Measurements from ENCODE around the gene CCDC7. TPM values are rescaled to one million over a fixed set of nuclear protein-coding genes. Genes with fewer than 3 reads are reported as not detected.

The CCDC7 gene
- total and polyA plus RNA-seq, 2 experiments from 2014 or later = 0.83 to 1.6 TPM

- H3K27me3 ChIP-seq (ENCODE audit: insufficient read depth) = no peaks in the 10 kb centered on the region
- H3K4me1 Mint-ChIP-seq = no peaks in the 10 kb centered on the region
- H3K9me2 ChIP-seq (ENCODE audit: insufficient read depth) = peaks cover 4% of the 10 kb centered on the region; the same call in 1 of the 2 replicates
- H3K4me3 Mint-ChIP-seq = no peak overlapping the region
- TF ChIP-seq ETS1 (IDR thresholded peaks at IDR 0.05) (no peak), CTCF (conservative IDR thresholded peaks at IDR 0.05; ENCODE audit: low read depth in 2 of 2) (peak in 1 of 2 experiments; percentile 53; a peak in 3 of 4 replicates)
- no peaks in the 10 kb centered on the region for H3K36me3 Mint-ChIP-seq (ENCODE audit: low read depth)
- no peaks in the 10 kb centered on the region for H3K4me1 ChIP-seq (ENCODE audit: insufficient read depth)
- DNase-seq (ENCODE audit: low spot score) (peak; percentile 4), ATAC-seq (no peak)
- H4K20me1 ChIP-seq (replicated peaks; ENCODE audit: insufficient read depth) = no peaks in the 10 kb centered on the region
- H3K27ac Mint-ChIP-seq = no peak overlapping the region
- H3K4me2 ChIP-seq = no peak overlapping the region
- H3K36me3 ChIP-seq (ENCODE audit: insufficient read depth) = no peaks in the 10 kb centered on the region
- H3K27me3 Mint-ChIP-seq (ENCODE audit: insufficient read depth, low read depth, poor library complexity) = peaks cover 1% of the 10 kb centered on the region
- H3F3A ChIP-seq (replicated peaks; ENCODE audit: low read depth) = no peaks in the 10 kb centered on the region
- H3K9me3 Mint-ChIP-seq = peaks cover 2% of the 10 kb centered on the region; the same call in 2 of the 3 replicates
- H3K4me3 ChIP-seq = no peak overlapping the region
- no peak overlapping the region for H3K27ac ChIP-seq (ENCODE audit: low read depth)
- H3K79me2 ChIP-seq (replicated peaks; ENCODE audit: insufficient read depth) = no peaks in the 10 kb centered on the region
- no peak overlapping the region for H2AFZ ChIP-seq
Observed at GRCh38 chr10:32713560-32713959, 267.6 kb downstream of the CCDC7 start.

DNA sequence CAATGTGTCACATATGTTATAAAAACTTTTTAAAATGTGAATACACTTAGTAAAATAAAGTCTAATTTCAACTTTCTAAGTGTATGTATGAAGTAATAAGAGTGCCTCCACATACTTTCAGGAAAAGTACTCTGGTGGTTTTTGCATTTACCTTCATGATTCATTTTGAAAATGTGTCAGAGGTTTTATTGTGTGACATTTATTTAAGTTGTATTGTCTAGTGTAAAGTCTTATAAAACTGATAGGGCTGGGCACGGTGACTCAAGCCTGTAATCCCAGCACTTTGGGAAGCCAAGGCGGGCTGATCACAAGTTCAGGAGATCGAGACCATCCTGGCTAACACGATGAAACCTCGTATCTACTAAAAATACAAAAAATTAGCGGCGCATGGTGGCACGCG lies 285.6 kb downstream of the CCDC7 start:
- Histone ChIP-seq H3K27ac (ENCODE audit: low read depth) (no peak overlapping the region), H3K36me3 (ENCODE audit: insufficient read depth) (no peaks in the 10 kb centered on the region), H3K9me2 (ENCODE audit: insufficient read depth) (no peaks in the 10 kb centered on the region; the same call in 1 of the 2 replicates), H3K27me3 (ENCODE audit: insufficient read depth) (no peaks in the 10 kb centered on the region), H3K4me3 (no peak overlapping the region), H4K20me1 (replicated peaks; ENCODE audit: insufficient read depth) (no peaks in the 10 kb centered on the region), H3K79me2 (replicated peaks; ENCODE audit: insufficient read depth) (no peaks in the 10 kb centered on the region), H3F3A (replicated peaks; ENCODE audit: low read depth) (no peaks in the 10 kb centered on the region), H3K4me1 (ENCODE audit: insufficient read depth) (no peaks in the 10 kb centered on the region), H3K4me2 (no peak overlapping the region), H2AFZ (no peak overlapping the region)
- no peak for DNase-seq (ENCODE audit: low spot score)
- no peak for TF ChIP-seq POLR2AphosphoS5 (IDR thresholded peaks at IDR 0.05; ENCODE audit: low read depth)
- no peak for TF ChIP-seq ETS1 (IDR thresholded peaks at IDR 0.05)
- no peak for TF ChIP-seq ZNF462 (CRISPR knock-in tag; IDR thresholded peaks at IDR 0.05)
- TF ChIP-seq JUNB (IDR thresholded peaks at IDR 0.05; ENCODE audit: unreplicated experiment) = no peak
- TF ChIP-seq REST (IDR thresholded peaks at IDR 0.05; ENCODE audit: unreplicated experiment) = no peak
- no peak overlapping the region for H3K4me3 Mint-ChIP-seq
- H3K4me1 Mint-ChIP-seq = no peaks in the 10 kb centered on the region
- H3K27me3 Mint-ChIP-seq (ENCODE audit: insufficient read depth, low read depth, poor library complexity) = no peaks in the 10 kb centered on the region
- no peak for ATAC-seq
- H3K9me3 Mint-ChIP-seq = no peaks in the 10 kb centered on the region
- H3K27ac Mint-ChIP-seq = no peak overlapping the region
- no peaks in the 10 kb centered on the region for H3K36me3 Mint-ChIP-seq (ENCODE audit: low read depth)

Measured in GM23338 (cell line).